Caco-2 (cell line): ENCODE data around the gene IL27RA. TPM values are rescaled to one million over a fixed set of nuclear protein-coding genes. Genes with fewer than 3 reads are reported as not detected.

Source experiments
- BruUV-seq: library from RNA; stranded (reverse); fragments of 400-500 nt; replicated peaks from 2 replicates; lab custom pipeline; 2021; lab: Mats Ljungman, UMichigan
- CTCF ChIA-PET: fragments of 300-600 bp; sonication (Branson Sonifier 250); formaldehyde crosslinking; loops from one replicate; lab custom pipeline; 2022; ENCODE audit warnings: antibody characterized with exemption; lab: Charles Lee
- POLR2A ChIA-PET: fragments of 300-600 bp; sonication (Branson Sonifier 250); formaldehyde crosslinking; loops from one replicate; lab custom pipeline; 2022; ENCODE audit warnings: antibody characterized with exemption; lab: Charles Lee
- DNase-seq, 2 experiments: peaks; one replicate each; pipeline versions ENCODE4 v3.0.0 to v3.0.0-alpha.2; 2020 to 2022
- H3K27me3 ChIP-seq: replicated peaks from 2 replicates; pipeline ENCODE4 v1.6.0; 2011; ENCODE audit warnings: low read length; ENCODE audit not compliant: control insufficient read depth, insufficient read depth
- H3K36me3 ChIP-seq: 2 replicates; pipeline ENCODE4 v1.5.1; 2011; ENCODE audit warnings: low read length; ENCODE audit not compliant: control insufficient read depth, insufficient read depth
- H3K4me1 ChIP-seq: fragments of 250-450 bp; sonication (Bioruptor Pico); 2 replicates; pipeline ENCODE4 v1.5.1; 2020; ENCODE audit warnings: mild to moderate bottlenecking
- H3K4me3 ChIP-seq: 2 replicates; pipeline ENCODE4 v1.5.1; 2011; ENCODE audit warnings: low read depth, mild to moderate bottlenecking, control low read depth, low read length
- H3K9me3 ChIP-seq: fragments of 250-450 bp; sonication (Bioruptor Pico); 2 replicates; pipeline ENCODE4 v1.5.1; 2020; ENCODE audit warnings: mild to moderate bottlenecking, moderate library complexity
- H3K27ac Mint-ChIP-seq: one replicate; pipeline ENCODE4 v1.8.0; 2022; ENCODE audit warnings: mixed read lengths; ENCODE audit not compliant: unreplicated experiment
- H3K27me3 Mint-ChIP-seq: one replicate; pipeline ENCODE4 v1.8.0; 2022; ENCODE audit warnings: mixed read lengths; ENCODE audit not compliant: insufficient read depth, unreplicated experiment
- H3K36me3 Mint-ChIP-seq: one replicate; pipeline ENCODE4 v1.8.0; 2022; ENCODE audit warnings: mild to moderate bottlenecking, mixed read lengths; ENCODE audit not compliant: insufficient read depth, unreplicated experiment
- H3K4me1 Mint-ChIP-seq: one replicate; pipeline ENCODE4 v1.8.0; 2022; ENCODE audit warnings: low read depth, mixed read lengths; ENCODE audit not compliant: unreplicated experiment
- H3K4me3 Mint-ChIP-seq: one replicate; pipeline ENCODE4 v1.8.0; 2022; ENCODE audit warnings: mild to moderate bottlenecking, moderate library complexity, mixed read lengths; ENCODE audit not compliant: unreplicated experiment
- H3K9me3 Mint-ChIP-seq: one replicate; pipeline ENCODE4 v1.8.0; 2022; ENCODE audit warnings: mixed read lengths; ENCODE audit not compliant: unreplicated experiment
- intact Hi-C: fragments of 100-400 bp; cut with micrococcal nuclease; formaldehyde crosslinking; loops from one replicate; pipeline ENCODE4 v1.10.0; 2022; ENCODE audit not compliant: unreplicated experiment
- total RNA-seq: library from RNA; stranded (reverse); gene quantifications from 2 replicates; pipeline ENCODE4 v1.2.3, GENCODE V29; 2022
- TF ChIP-seq, protein P1 (sequence below), 2 experiments: fragments of 200-600 bp in 1 of 2; IDR thresholded peaks; 1 replicate in 1 of 2; 2 replicates in 1 of 2; pipeline versions ENCODE4 v1.5.1 to v1.8.0; 2011 to 2022; ENCODE audit warnings: antibody characterized with exemption in 1 of 2, control low read depth in 1 of 2, inconsistent platforms in 1 of 2, low read depth in 1 of 2, low read length in 1 of 2, mild to moderate bottlenecking in 1 of 2, moderate library complexity in 1 of 2; ENCODE audit not compliant: insufficient read depth in 1 of 2, severe bottlenecking in 1 of 2, unreplicated experiment in 1 of 2

IL27RA gene
- total RNA-seq, 1 experiment from 2014 or later = 4.7 TPM

DNA sequence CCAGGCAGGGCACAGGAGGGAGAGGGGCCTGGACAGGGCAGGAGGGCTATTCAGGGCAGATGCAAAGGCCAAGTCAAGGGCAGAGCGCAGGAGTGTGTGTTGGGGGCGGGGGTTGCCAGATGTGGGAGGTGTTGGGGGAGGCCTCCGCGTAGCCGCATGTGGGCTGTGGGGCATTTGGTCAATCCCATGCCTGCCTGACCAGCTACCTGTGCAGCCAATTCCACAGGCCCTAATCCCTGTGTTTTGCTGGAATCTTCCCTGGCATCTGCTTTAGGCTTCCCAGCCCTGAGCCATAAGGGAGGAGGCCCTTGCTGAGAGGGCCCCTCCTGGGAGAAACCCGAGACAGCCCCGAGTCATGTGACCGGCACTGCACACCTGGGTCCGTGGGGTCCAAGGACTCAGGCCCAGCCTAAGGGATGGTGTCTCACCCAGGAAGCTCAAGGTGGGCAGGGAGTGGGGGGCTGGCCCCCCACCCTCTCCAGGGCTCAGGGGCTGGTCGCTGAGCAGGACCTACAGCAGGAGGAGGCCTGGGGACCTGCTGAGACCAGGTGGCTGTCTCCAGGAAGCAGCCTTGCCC lies 45.7 kb upstream of the IL27RA start:
- BruUV-seq = no TSS peak
- intact Hi-C loops = no loop called here
- H3K9me3 Mint-ChIP-seq = no peaks in the 10 kb centered on the region
- TF ChIP-seq, protein P1, sequence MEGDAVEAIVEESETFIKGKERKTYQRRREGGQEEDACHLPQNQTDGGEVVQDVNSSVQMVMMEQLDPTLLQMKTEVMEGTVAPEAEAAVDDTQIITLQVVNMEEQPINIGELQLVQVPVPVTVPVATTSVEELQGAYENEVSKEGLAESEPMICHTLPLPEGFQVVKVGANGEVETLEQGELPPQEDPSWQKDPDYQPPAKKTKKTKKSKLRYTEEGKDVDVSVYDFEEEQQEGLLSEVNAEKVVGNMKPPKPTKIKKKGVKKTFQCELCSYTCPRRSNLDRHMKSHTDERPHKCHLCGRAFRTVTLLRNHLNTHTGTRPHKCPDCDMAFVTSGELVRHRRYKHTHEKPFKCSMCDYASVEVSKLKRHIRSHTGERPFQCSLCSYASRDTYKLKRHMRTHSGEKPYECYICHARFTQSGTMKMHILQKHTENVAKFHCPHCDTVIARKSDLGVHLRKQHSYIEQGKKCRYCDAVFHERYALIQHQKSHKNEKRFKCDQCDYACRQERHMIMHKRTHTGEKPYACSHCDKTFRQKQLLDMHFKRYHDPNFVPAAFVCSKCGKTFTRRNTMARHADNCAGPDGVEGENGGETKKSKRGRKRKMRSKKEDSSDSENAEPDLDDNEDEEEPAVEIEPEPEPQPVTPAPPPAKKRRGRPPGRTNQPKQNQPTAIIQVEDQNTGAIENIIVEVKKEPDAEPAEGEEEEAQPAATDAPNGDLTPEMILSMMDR (IDR thresholded peaks at IDR 0.05; ENCODE audit: insufficient read depth in 1 of 2, low read depth in 1 of 2, low read length in 1 of 2, severe bottlenecking in 1 of 2, unreplicated experiment in 1 of 2) = no peak
- POLR2A ChIA-PET = interaction anchor here (0.6 kb wide), 1 partner anchor 57 kb away, joined by 4 read pairs; no protein-coding TSS in a partner anchor
- no peaks in the 10 kb centered on the region for H3K4me1 ChIP-seq
- no peaks in the 10 kb centered on the region; the same call in 1 of the 2 replicates for H3K36me3 ChIP-seq
- peaks cover 15% of the 10 kb centered on the region for H3K36me3 Mint-ChIP-seq
- H3K4me1 Mint-ChIP-seq = peaks cover 10% of the 10 kb centered on the region
- H3K27ac Mint-ChIP-seq = peak overlapping the region; percentile 77
- H3K4me3 Mint-ChIP-seq = no peak overlapping the region
- CTCF ChIA-PET = no interaction called here
- no peak for DNase-seq
- H3K27me3 Mint-ChIP-seq = no peaks in the 10 kb centered on the region
- no peaks in the 10 kb centered on the region for H3K9me3 ChIP-seq
- H3K27me3 ChIP-seq = no peaks in the 10 kb centered on the region
- no peak overlapping the region for H3K4me3 ChIP-seq

DNA sequence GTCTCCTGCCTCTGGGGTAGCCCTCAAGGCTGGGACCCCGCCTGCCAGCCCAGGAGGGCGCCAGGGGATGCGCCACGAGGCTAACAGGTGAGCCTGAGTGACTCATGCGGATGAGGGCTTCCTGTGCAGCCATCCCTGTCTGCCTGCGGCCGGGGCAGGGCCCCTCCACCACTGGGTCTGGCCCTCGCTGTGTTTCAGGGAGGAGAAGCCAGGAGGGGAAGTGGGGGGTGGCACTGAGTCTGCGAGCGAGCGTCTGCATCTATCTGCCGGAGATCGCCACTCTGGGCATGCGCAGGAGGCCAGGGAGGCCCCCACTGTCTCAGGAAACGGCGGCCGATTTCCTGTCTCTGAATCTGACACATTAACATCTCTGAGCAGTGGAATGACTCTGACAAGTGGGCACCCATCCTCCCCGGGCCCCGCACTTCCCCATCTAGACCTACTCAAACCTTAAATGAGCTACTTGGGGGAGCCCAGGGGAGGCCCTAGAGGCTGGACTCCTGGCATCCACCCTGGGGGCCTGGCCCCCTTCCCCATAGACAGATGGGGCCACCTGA lies 45.1 kb upstream of the IL27RA start:
- BruUV-seq = no TSS peak
- intact Hi-C loops = no loop called here
- Histone ChIP-seq H3K4me3 (no peak overlapping the region), H3K9me3 (no peaks in the 10 kb centered on the region), H3K36me3 (no peaks in the 10 kb centered on the region; the same call in 1 of the 2 replicates), H3K27me3 (no peaks in the 10 kb centered on the region), H3K4me1 (no peaks in the 10 kb centered on the region)
- Mint-ChIP-seq H3K4me3 (no peak overlapping the region), H3K36me3 (peaks cover 10% of the 10 kb centered on the region), H3K4me1 (peaks cover 10% of the 10 kb centered on the region), H3K9me3 (no peaks in the 10 kb centered on the region), H3K27ac (no peak overlapping the region), H3K27me3 (no peaks in the 10 kb centered on the region)
- ChIA-PET POLR2A (no interaction called here), CTCF (no interaction called here)
- no peak for DNase-seq
- TF ChIP-seq, protein P1 (IDR thresholded peaks at IDR 0.05; ENCODE audit: insufficient read depth in 1 of 2, low read depth in 1 of 2, low read length in 1 of 2, severe bottlenecking in 1 of 2, unreplicated experiment in 1 of 2) = no peak

DNA sequence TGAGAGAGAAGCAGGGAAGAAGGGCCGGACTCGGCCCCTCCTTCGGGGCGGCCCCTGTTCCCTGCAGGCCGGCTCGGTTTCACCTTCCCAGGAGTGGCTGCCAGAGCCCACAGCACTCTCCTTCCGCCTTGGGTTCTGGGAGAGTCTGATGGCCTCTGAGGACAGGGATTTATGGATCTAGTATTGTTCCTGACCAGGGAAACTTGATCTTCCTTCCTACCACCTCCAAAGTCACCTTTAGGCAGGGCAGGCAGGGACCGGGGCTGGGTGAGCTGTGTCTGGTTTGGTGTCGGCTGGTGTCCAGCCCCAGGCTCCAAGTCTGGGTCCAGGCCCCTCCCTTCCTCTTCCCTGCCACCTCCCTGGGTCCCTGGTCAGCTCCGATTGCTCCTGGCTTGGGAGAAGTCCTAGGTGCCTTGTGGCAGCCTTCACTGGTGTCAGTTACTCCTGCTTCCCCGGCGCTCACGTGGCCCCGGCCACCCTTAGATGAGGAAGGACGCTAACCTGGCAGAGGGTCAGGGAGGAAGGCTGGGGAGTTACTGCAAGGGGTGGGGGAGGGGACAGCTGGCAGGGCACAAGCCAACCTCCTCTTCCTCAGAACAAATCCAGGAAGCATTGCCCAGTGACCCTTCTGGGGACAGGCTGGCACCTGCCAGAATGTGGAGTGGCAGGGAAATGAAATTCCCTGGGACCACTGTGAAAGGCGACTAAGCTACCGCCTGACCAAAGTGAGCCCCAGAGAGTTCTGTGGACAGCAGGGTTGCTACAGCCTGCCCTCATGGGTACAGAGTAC lies 44.3 kb upstream of the IL27RA start:
- no TSS peak for BruUV-seq
- ChIA-PET POLR2A (interaction anchor here (0.6 kb wide), 1 partner anchor 27 kb away, joined by 3 read pairs; no protein-coding TSS in a partner anchor), CTCF (interaction anchor here (1.1 kb wide), 1 partner anchor 9 kb away, joined by 3 read pairs; no protein-coding TSS in a partner anchor)
- Mint-ChIP-seq H3K27me3 (no peaks in the 10 kb centered on the region), H3K36me3 (peaks cover 10% of the 10 kb centered on the region), H3K9me3 (no peaks in the 10 kb centered on the region), H3K4me1 (peaks cover 10% of the 10 kb centered on the region), H3K27ac (no peak overlapping the region), H3K4me3 (no peak overlapping the region)
- Histone ChIP-seq H3K4me3 (no peak overlapping the region), H3K36me3 (no peaks in the 10 kb centered on the region; the same call in 1 of the 2 replicates), H3K4me1 (no peaks in the 10 kb centered on the region), H3K9me3 (no peaks in the 10 kb centered on the region), H3K27me3 (no peaks in the 10 kb centered on the region)
- intact Hi-C loops = no loop called here
- DNase-seq = no peak
- TF ChIP-seq, protein P1 (IDR thresholded peaks at IDR 0.05; ENCODE audit: insufficient read depth in 1 of 2, low read depth in 1 of 2, low read length in 1 of 2, severe bottlenecking in 1 of 2, unreplicated experiment in 1 of 2) = no peak
